Endothelial cell (in vitro differentiated cells): ENCODE results near the gene RAB21. TPM values are rescaled to one million over a fixed set of nuclear protein-coding genes. Genes with fewer than 3 reads are reported as not detected.

Experiments
- DNase-seq: peaks from one replicate; pipeline ENCODE4 v3.0.0; 2021; ENCODE audit warnings: low spot score
- H3K27ac Mint-ChIP-seq: one replicate; pipeline ENCODE4 v1.8.0; 2021; ENCODE audit warnings: mixed read lengths, inconsistent platforms; ENCODE audit not compliant: unreplicated experiment
- H3K27me3 Mint-ChIP-seq: one replicate; pipeline ENCODE4 v1.8.0; 2021; ENCODE audit warnings: mild to moderate bottlenecking, moderate library complexity, mixed read lengths, inconsistent platforms; ENCODE audit not compliant: unreplicated experiment
- H3K36me3 Mint-ChIP-seq: one replicate; pipeline ENCODE4 v1.8.0; 2021; ENCODE audit warnings: mild to moderate bottlenecking, low read depth, mixed read lengths, inconsistent platforms; ENCODE audit not compliant: unreplicated experiment
- H3K4me1 Mint-ChIP-seq: one replicate; pipeline ENCODE4 v1.8.0; 2021; ENCODE audit warnings: mild to moderate bottlenecking, mixed read lengths, inconsistent platforms; ENCODE audit not compliant: unreplicated experiment
- H3K4me3 Mint-ChIP-seq: one replicate; pipeline ENCODE4 v1.8.0; 2021; ENCODE audit warnings: mild to moderate bottlenecking, mixed read lengths, inconsistent platforms; ENCODE audit not compliant: unreplicated experiment
- H3K9me3 Mint-ChIP-seq: one replicate; pipeline ENCODE4 v1.8.0; 2021; ENCODE audit warnings: mixed read lengths, inconsistent platforms; ENCODE audit not compliant: unreplicated experiment
- CTCF ChIP-seq: fragments of 200-600 bp; sonication (generic); IDR thresholded peaks from one replicate; pipeline ENCODE4 v1.5.0; 2021; ENCODE audit warnings: antibody characterized with exemption; ENCODE audit not compliant: unreplicated experiment
- total RNA-seq: library from RNA; stranded (reverse); fragmentation: NEBNext Ultra II Directional; extraction: Animal tissue kit (Norgen Biotek cat#: 25700); gene quantifications from one replicate; pipeline ENCODE4 v1.2.1, GENCODE V29; 2021; ENCODE audit not compliant: unreplicated experiment

The RAB21 gene
- total RNA-seq, 1 donor from 2014 or later, result 53.7 TPM

GRCh38 chr12:71849109-71849851 lies 94.6 kb downstream of the RAB21 start:
- Mint-ChIP-seq H3K9me3 (no peaks in the 10 kb centered on the region), H3K27ac (peak overlapping the region; percentile 62), H3K27me3 (peaks cover 6% of the 10 kb centered on the region), H3K4me1 (peaks cover 5% of the 10 kb centered on the region), H3K4me3 (no peak overlapping the region), H3K36me3 (peaks cover 22% of the 10 kb centered on the region)
- no peak for TF ChIP-seq CTCF
- DNase-seq, result no peak

Other genes with a start within 250 kb of the RAB21 start
- gene ZFC3H1, start 91.0 kb upstream of the RAB21 start, total RNA-seq, result 42.8 TPM
- 4.2 TPM for gene THAP2, start 90.6 kb upstream of the RAB21 start, total RNA-seq
- gene TMEM19, start 68.8 kb upstream of the RAB21 start, total RNA-seq, result 22.0 TPM
- gene TBC1D15, start 84.9 kb downstream of the RAB21 start, total RNA-seq, result 37.9 TPM
- 0.10 TPM for gene TPH2, start 184.0 kb downstream of the RAB21 start, total RNA-seq